Liver (tissue), 9 donors: ENCODE measurements around the gene PDIA4. TPM values are rescaled to one million over a fixed set of nuclear protein-coding genes. Genes with fewer than 3 reads are reported as not detected.

Experiments
- DNase-seq: peaks from one replicate; pipeline ENCODE4 v3.0.0-alpha.2; 2017; ENCODE audit warnings: low spot score
- H3K27ac ChIP-seq, 2 donors: one replicate each; pipeline ENCODE4 v1.7.0; 2013; ENCODE audit warnings: inconsistent platforms in 2 of 2, low read length in 2 of 2, control low read depth in 1 of 2, low read depth in 1 of 2, mild to moderate bottlenecking in 1 of 2
- H3K27me3 ChIP-seq, 4 donors: one replicate each; pipeline versions ENCODE4 v1.6.1 to v1.7.0; 2013; ENCODE audit warnings: low read length in 3 of 4, inconsistent platforms in 1 of 4, mild to moderate bottlenecking in 1 of 4, moderate library complexity in 1 of 4; ENCODE audit not compliant: control insufficient read depth in 4 of 4, insufficient read depth in 4 of 4
- H3K36me3 ChIP-seq, 4 donors: one replicate each; pipeline versions ENCODE4 v1.6.1 to v1.7.0; 2013; ENCODE audit warnings: low read length in 3 of 4, mild to moderate bottlenecking in 3 of 4, low read depth in 1 of 4, moderate library complexity in 1 of 4; ENCODE audit not compliant: control insufficient read depth in 4 of 4, insufficient read depth in 3 of 4
- H3K4me1 ChIP-seq, 4 donors: one replicate each; pipeline versions ENCODE4 v1.6.1 to v1.7.0; 2013; ENCODE audit warnings: low read length in 3 of 4, mild to moderate bottlenecking in 3 of 4, moderate library complexity in 1 of 4; ENCODE audit not compliant: control insufficient read depth in 4 of 4, insufficient read depth in 4 of 4
- H3K4me3 ChIP-seq, 3 donors: one replicate each; pipeline versions ENCODE4 v1.6.1 to v1.7.0; 2013; ENCODE audit warnings: low read length in 3 of 3, control low read depth in 1 of 3, low read depth in 1 of 3, mild to moderate bottlenecking in 1 of 3
- H3K9ac ChIP-seq, 2 donors: one replicate each; pipeline ENCODE4 v1.7.0; 2013; ENCODE audit warnings: low read length in 2 of 2, mild to moderate bottlenecking in 2 of 2, moderate library complexity in 2 of 2, control low read depth in 1 of 2, low read depth in 1 of 2
- H3K9me3 ChIP-seq, 4 donors: one replicate each; pipeline versions ENCODE4 v1.6.1 to v1.7.0; 2013; ENCODE audit warnings: low read length in 3 of 4; ENCODE audit not compliant: control insufficient read depth in 4 of 4
- EGR1 ChIP-seq, 2 donors: IDR thresholded peaks; 2 replicates each; pipeline ENCODE4 v1.6.1; 2016 to 2018; ENCODE audit warnings: antibody characterized with exemption in 2 of 2, low read depth in 2 of 2
- FOXA1 ChIP-seq: IDR thresholded peaks from 2 replicates; pipeline ENCODE4 v1.6.1; 2016; ENCODE audit warnings: antibody characterized with exemption
- FOXA2 ChIP-seq: IDR thresholded peaks from 2 replicates; pipeline ENCODE4 v1.6.1; 2016; ENCODE audit warnings: antibody characterized with exemption
- HNF4A ChIP-seq, 2 donors: conservative IDR thresholded peaks; 2 replicates each; pipeline ENCODE4 v1.6.1; 2016; ENCODE audit warnings: antibody characterized with exemption in 2 of 2, mild to moderate bottlenecking in 2 of 2
- HNF4G ChIP-seq: IDR thresholded peaks from 2 replicates; pipeline ENCODE4 v1.6.1; 2016; ENCODE audit warnings: antibody characterized with exemption
- JUND ChIP-seq, 2 donors: IDR thresholded peaks; 2 replicates each; pipeline ENCODE4 v1.6.1; 2016; ENCODE audit warnings: antibody characterized with exemption in 2 of 2
- NR2F2 ChIP-seq: IDR thresholded peaks from 2 replicates; pipeline ENCODE4 v1.6.1; 2016; ENCODE audit warnings: antibody characterized with exemption
- RAD21 ChIP-seq, 2 donors: IDR thresholded peaks; 2 replicates each; pipeline ENCODE4 v1.6.1; 2016; ENCODE audit warnings: antibody characterized with exemption in 2 of 2, mild to moderate bottlenecking in 2 of 2
- RXRA ChIP-seq, 2 donors: IDR thresholded peaks; 2 replicates each; pipeline ENCODE4 v1.6.1; 2017 to 2018; ENCODE audit warnings: antibody characterized with exemption in 2 of 2, mild to moderate bottlenecking in 1 of 2
- SP1 ChIP-seq: IDR thresholded peaks from 2 replicates; pipeline ENCODE4 v1.6.1; 2018; ENCODE audit warnings: antibody characterized with exemption, mild to moderate bottlenecking
- TAF1 ChIP-seq: conservative IDR thresholded peaks from 2 replicates; pipeline ENCODE4 v1.6.1; 2016; ENCODE audit warnings: antibody characterized with exemption, mild to moderate bottlenecking
- YY1 ChIP-seq: IDR thresholded peaks from 2 replicates; pipeline ENCODE4 v1.6.1; 2016; ENCODE audit warnings: antibody characterized with exemption, mild to moderate bottlenecking
- WGBS: extraction: QIAGEN DNeasy Blood & Tissue Kit; methylation state at CpG from one replicate; pipeline ENCODE4 v1.1.7; 2013; 5-methylcytosine and 5-hydroxymethylcytosine counted together
- polyA plus RNA-seq, 2 donors: library from polyadenylated mRNA; stranded (reverse) in 1 of 2; unstranded in 1 of 2; fragments of 200-250 nt in 1 of 2; fragments of >200 nt in 1 of 2; fragmentation: Nextera tagmentation in 1 of 2; extraction: Ambion mirVana in 1 of 2; gene quantifications; one replicate each; pipeline versions ENCODE4 v1.2.1 to v1.2.3, GENCODE V29; 2013 to 2015
- total RNA-seq, 2 donors: library from RNA; depleted of rRNA; stranded (reverse); fragments of >200 nt; gene quantifications; one replicate each; pipeline ENCODE4 v1.2.3, GENCODE V29; 2014
- TF ChIP-seq, protein P1 (sequence below): IDR thresholded peaks from 2 replicates; pipeline ENCODE4 v1.6.1; 2016; ENCODE audit warnings: antibody characterized with exemption
- TF ChIP-seq, protein P2 (sequence below): IDR thresholded peaks from 2 replicates; pipeline ENCODE4 v1.6.1; 2016; ENCODE audit warnings: antibody characterized with exemption, mild to moderate bottlenecking
- TF ChIP-seq, protein P3 (sequence below): IDR thresholded peaks from 2 replicates; pipeline ENCODE4 v1.6.1; 2016; ENCODE audit warnings: antibody characterized with exemption
- TF ChIP-seq, protein P4 (sequence below): fragments of 150-350 bp; IDR thresholded peaks from 2 replicates; pipeline ENCODE4 v1.5.1; 2017; ENCODE audit warnings: improper control_type of control experiment, low read depth, low read length; ENCODE audit not compliant: missing input control
- donor health status: healthy.
- donor health status: healthy.
- donor health status: healthy.
- donor health status: healthy.
- donor health status: healthy.

Gene PDIA4
- total and polyA plus RNA-seq, 4 donors: 133 to 502 (median 233) TPM

DNA sequence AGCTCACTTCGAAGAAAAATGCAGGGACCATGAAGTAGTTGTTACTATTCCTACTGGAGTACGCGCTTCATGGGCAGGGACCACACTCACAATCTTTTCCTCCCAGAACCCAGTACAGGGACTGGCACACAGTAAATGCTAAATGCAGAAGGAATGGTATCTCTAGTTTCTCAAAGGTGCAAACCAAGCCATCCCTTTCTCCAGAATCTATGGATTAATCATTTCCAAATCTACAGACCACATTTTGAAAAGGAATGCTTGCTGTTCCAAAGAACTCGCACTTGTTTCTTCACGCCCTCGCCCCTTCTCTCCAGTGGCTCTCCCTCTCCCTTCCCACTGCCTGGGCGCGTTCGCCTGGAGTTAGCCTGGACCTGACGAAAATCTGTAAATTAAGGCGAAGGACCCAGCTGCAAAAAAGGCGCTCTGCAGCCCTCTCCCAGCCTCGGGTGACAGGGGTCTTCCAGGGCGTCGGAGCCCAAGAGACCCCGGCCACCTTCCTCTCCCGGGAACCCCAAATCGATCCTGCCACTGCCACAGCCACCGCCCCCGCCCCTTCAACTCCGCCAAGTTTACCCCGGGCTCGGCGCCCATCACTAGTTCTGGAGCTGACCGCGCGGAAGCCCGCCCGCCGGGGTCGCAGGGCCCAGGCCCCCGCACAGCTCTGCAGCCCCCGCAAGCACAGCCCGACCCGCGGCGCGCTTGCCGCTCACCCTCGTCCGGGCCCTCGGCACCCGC is 527 bp downstream of the PDIA4 start:
- Histone ChIP-seq H3K4me1 (peaks cover 4 to 32% (median 16%) of the 10 kb centered on the region in 4 donors), H3K27me3 (no peaks in the 10 kb centered on the region), H3K4me3 (peak overlapping the region; percentile 86 to 97 (median 89)), H3K9ac (peak overlapping the region; percentile 50 to 72), H3K9me3 (no peaks in the 10 kb centered on the region), H3K36me3 (peaks cover 0 to 4% (median 0%) of the 10 kb centered on the region in 4 donors), H3K27ac (peak overlapping the region; percentile 91 to 92)
- peak; percentile 38 for DNase-seq
- WGBS: under 1% methylated on average over 43 of the region's 43 CpGs
- TF ChIP-seq RAD21 (IDR thresholded peaks at IDR 0.05): no peak
- no peak for TF ChIP-seq TAF1
- TF ChIP-seq NR2F2: no peak
- TF ChIP-seq, protein P1, sequence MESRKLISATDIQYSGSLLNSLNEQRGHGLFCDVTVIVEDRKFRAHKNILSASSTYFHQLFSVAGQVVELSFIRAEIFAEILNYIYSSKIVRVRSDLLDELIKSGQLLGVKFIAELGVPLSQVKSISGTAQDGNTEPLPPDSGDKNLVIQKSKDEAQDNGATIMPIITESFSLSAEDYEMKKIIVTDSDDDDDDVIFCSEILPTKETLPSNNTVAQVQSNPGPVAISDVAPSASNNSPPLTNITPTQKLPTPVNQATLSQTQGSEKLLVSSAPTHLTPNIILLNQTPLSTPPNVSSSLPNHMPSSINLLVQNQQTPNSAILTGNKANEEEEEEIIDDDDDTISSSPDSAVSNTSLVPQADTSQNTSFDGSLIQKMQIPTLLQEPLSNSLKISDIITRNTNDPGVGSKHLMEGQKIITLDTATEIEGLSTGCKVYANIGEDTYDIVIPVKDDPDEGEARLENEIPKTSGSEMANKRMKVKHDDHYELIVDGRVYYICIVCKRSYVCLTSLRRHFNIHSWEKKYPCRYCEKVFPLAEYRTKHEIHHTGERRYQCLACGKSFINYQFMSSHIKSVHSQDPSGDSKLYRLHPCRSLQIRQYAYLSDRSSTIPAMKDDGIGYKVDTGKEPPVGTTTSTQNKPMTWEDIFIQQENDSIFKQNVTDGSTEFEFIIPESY: no peak
- TF ChIP-seq YY1: no peak
- no peak for TF ChIP-seq FOXA1
- no peak for TF ChIP-seq HNF4G

DNA sequence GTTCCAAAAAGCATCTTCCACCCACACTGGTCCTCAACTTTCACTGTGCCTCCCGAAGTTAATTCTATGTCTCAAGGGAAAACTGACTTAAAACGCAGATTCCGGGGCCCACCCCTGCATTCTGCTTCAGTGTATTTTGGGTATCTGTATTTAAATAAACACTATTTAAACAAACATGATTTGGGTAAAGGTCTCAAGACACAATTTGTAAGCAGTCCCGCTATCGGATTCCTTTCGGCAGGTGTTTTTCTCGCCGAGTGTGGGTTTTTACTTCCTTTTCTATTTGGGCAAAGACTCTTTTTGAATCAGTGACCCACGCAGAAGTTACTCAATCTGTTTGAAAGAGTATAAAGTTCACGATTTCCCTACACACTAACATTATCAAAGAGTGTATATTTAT is 1.2 kb downstream of the PDIA4 start:
- no peak for DNase-seq
- Histone ChIP-seq H3K27me3 (no peaks in the 10 kb centered on the region), H3K4me1 (peaks cover 4 to 34% (median 16%) of the 10 kb centered on the region in 4 donors), H3K4me3 (peak overlapping the region; percentile 86 to 97 (median 89)), H3K9me3 (no peaks in the 10 kb centered on the region), H3K27ac (peak overlapping the region; percentile 91 to 92), H3K9ac (peak overlapping the region; percentile 50 to 72), H3K36me3 (peaks cover 0 to 4% (median under 1%) of the 10 kb centered on the region in 4 donors)
- peak in 1 of 2 donors; percentile 9 for TF ChIP-seq EGR1 (IDR thresholded peaks at IDR 0.05; ENCODE audit: low read depth in 2 of 2)
- no peak for TF ChIP-seq TAF1
- peak; percentile 54 to 60 for TF ChIP-seq HNF4A (conservative IDR thresholded peaks at IDR 0.05)
- TF ChIP-seq SP1: peak; percentile 18
- WGBS: 8% methylated on average over 10 of the region's 10 CpGs

- H3K4me3 ChIP-seq: no peak overlapping the region
- no peak overlapping the region for H3K9ac ChIP-seq
- no peaks in the 10 kb centered on the region for H3K27me3 ChIP-seq
- no peak overlapping the region for H3K27ac ChIP-seq
- H3K4me1 ChIP-seq: peaks cover 4 to 29% (median 13%) of the 10 kb centered on the region in 4 donors
- H3K36me3 ChIP-seq: peaks cover 7 to 20% (median 15%) of the 10 kb centered on the region in 4 donors
- no peaks in the 10 kb centered on the region for H3K9me3 ChIP-seq
- TF ChIP-seq, protein P2, sequence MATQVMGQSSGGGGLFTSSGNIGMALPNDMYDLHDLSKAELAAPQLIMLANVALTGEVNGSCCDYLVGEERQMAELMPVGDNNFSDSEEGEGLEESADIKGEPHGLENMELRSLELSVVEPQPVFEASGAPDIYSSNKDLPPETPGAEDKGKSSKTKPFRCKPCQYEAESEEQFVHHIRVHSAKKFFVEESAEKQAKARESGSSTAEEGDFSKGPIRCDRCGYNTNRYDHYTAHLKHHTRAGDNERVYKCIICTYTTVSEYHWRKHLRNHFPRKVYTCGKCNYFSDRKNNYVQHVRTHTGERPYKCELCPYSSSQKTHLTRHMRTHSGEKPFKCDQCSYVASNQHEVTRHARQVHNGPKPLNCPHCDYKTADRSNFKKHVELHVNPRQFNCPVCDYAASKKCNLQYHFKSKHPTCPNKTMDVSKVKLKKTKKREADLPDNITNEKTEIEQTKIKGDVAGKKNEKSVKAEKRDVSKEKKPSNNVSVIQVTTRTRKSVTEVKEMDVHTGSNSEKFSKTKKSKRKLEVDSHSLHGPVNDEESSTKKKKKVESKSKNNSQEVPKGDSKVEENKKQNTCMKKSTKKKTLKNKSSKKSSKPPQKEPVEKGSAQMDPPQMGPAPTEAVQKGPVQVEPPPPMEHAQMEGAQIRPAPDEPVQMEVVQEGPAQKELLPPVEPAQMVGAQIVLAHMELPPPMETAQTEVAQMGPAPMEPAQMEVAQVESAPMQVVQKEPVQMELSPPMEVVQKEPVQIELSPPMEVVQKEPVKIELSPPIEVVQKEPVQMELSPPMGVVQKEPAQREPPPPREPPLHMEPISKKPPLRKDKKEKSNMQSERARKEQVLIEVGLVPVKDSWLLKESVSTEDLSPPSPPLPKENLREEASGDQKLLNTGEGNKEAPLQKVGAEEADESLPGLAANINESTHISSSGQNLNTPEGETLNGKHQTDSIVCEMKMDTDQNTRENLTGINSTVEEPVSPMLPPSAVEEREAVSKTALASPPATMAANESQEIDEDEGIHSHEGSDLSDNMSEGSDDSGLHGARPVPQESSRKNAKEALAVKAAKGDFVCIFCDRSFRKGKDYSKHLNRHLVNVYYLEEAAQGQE: no peak
- TF ChIP-seq EGR1 (IDR thresholded peaks at IDR 0.05; ENCODE audit: low read depth in 2 of 2) (no peak), SP1 (no peak), RXRA (IDR thresholded peaks at IDR 0.05) (no peak), FOXA2 (no peak), JUND (IDR thresholded peaks at IDR 0.05) (no peak)
- TF ChIP-seq, protein P3, sequence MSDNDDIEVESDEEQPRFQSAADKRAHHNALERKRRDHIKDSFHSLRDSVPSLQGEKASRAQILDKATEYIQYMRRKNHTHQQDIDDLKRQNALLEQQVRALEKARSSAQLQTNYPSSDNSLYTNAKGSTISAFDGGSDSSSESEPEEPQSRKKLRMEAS: no peak
- TF ChIP-seq, protein P1: no peak
- TF ChIP-seq, protein P4, sequence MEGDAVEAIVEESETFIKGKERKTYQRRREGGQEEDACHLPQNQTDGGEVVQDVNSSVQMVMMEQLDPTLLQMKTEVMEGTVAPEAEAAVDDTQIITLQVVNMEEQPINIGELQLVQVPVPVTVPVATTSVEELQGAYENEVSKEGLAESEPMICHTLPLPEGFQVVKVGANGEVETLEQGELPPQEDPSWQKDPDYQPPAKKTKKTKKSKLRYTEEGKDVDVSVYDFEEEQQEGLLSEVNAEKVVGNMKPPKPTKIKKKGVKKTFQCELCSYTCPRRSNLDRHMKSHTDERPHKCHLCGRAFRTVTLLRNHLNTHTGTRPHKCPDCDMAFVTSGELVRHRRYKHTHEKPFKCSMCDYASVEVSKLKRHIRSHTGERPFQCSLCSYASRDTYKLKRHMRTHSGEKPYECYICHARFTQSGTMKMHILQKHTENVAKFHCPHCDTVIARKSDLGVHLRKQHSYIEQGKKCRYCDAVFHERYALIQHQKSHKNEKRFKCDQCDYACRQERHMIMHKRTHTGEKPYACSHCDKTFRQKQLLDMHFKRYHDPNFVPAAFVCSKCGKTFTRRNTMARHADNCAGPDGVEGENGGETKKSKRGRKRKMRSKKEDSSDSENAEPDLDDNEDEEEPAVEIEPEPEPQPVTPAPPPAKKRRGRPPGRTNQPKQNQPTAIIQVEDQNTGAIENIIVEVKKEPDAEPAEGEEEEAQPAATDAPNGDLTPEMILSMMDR: no peak
- WGBS: 84% methylated on average over 7 of the region's 7 CpGs
- DNase-seq: no peak
Measured at GRCh38 chr7:149023662-149024061, 4.6 kb downstream of the PDIA4 start.
